GM23248 (cell line): ENCODE data around the gene CAMTA1. TPM values are rescaled to one million over a fixed set of nuclear protein-coding genes. Genes with fewer than 3 reads are reported as not detected.
A peak's percentile ranks its signal among the peaks of the same experiment; 100 is the strongest.

Source experiments
- DNase-seq: peaks from one replicate; pipeline ENCODE4 v3.0.0-alpha.2; 2015
- H2AFZ ChIP-seq: fragments of 200-600 bp; sonication (generic); 2 replicates; pipeline ENCODE4 v1.6.1; 2016; ENCODE audit warnings: antibody characterized with exemption
- H3F3A ChIP-seq: fragments of 200-600 bp; sonication (generic); 2 replicates; pipeline ENCODE4 v1.6.1; 2016; ENCODE audit warnings: mild to moderate bottlenecking, antibody characterized with exemption, mixed run types; ENCODE audit not compliant: insufficient read depth
- H3K27ac ChIP-seq: fragments of 200-600 bp; sonication (generic); 2 replicates; pipeline ENCODE4 v1.5.1; 2016; ENCODE audit warnings: mild to moderate bottlenecking
- H3K27me3 ChIP-seq: fragments of 200-600 bp; sonication (generic); replicated peaks from 2 replicates; pipeline ENCODE4 v1.6.1; 2016; ENCODE audit warnings: mild to moderate bottlenecking; ENCODE audit not compliant: insufficient read depth
- H3K36me3 ChIP-seq: fragments of 200-600 bp; sonication (generic); 2 replicates; pipeline ENCODE4 v1.6.1; 2016; ENCODE audit warnings: low read depth, mild to moderate bottlenecking
- H3K4me1 ChIP-seq: fragments of 200-600 bp; sonication (generic); 2 replicates; pipeline ENCODE4 v1.6.1; 2016; ENCODE audit warnings: mild to moderate bottlenecking; ENCODE audit not compliant: insufficient read depth
- H3K4me2 ChIP-seq: fragments of 200-600 bp; sonication (generic); one replicate; pipeline ENCODE4 v1.6.1; 2016; ENCODE audit warnings: mild to moderate bottlenecking; ENCODE audit not compliant: unreplicated experiment
- H3K4me3 ChIP-seq: fragments of 200-600 bp; sonication (generic); 2 replicates; pipeline ENCODE4 v1.5.1; 2016; ENCODE audit warnings: mild to moderate bottlenecking
- H3K79me2 ChIP-seq: fragments of 200-600 bp; sonication (generic); 2 replicates; pipeline ENCODE4 v1.6.1; 2016; ENCODE audit warnings: mild to moderate bottlenecking; ENCODE audit not compliant: insufficient read depth
- H3K9ac ChIP-seq: fragments of 200-600 bp; sonication (generic); 2 replicates; pipeline ENCODE4 v1.6.1; 2016; ENCODE audit warnings: mild to moderate bottlenecking
- H3K9me2 ChIP-seq: fragments of 200-600 bp; sonication (generic); 2 replicates; pipeline ENCODE4 v1.6.1; 2016; ENCODE audit warnings: mixed run types, mild to moderate bottlenecking, moderate library complexity; ENCODE audit not compliant: insufficient read depth
- H3K9me3 ChIP-seq: fragments of 200-600 bp; sonication (generic); one replicate; pipeline ENCODE4 v1.6.1; 2017; ENCODE audit warnings: low read depth
- H4K20me1 ChIP-seq: fragments of 200-600 bp; sonication (generic); 2 replicates; pipeline ENCODE4 v1.6.0; 2016; ENCODE audit not compliant: insufficient read depth
- EZH2 ChIP-seq: fragments of 200-600 bp; sonication (generic); IDR thresholded peaks from 2 replicates; pipeline ENCODE4 v1.6.1; 2018; ENCODE audit warnings: antibody characterized with exemption, mild to moderate bottlenecking; ENCODE audit not compliant: insufficient read depth, poor library complexity, severe bottlenecking
- EZH2phosphoT487 ChIP-seq: fragments of 200-600 bp; sonication (generic); IDR thresholded peaks from 2 replicates; pipeline ENCODE4 v1.6.1; 2018; ENCODE audit warnings: antibody characterized with exemption, moderate library complexity, mild to moderate bottlenecking, low read depth; ENCODE audit not compliant: insufficient read depth
- WGBS, 2 experiments: methylation state at CpG; one replicate each; pipeline ENCODE4 v1.1.6; 2015 to 2017; ENCODE audit warnings: low lambda C conversion rate in 2 of 2, low coverage in 1 of 2; ENCODE audit errors: missing lambda C conversion rate in 2 of 2; 5-methylcytosine and 5-hydroxymethylcytosine counted together
- in situ Hi-C: fragments of 300-500 bp; cut with MboI; formaldehyde crosslinking; loops from 2 replicates; pipeline ENCODE4 v1.15.0; 2020
- polyA plus RNA-seq: library from polyadenylated mRNA; unstranded; fragments of >200 nt; fragmentation: Nextera tagmentation; extraction: Ambion mirVana; gene quantifications from 2 replicates; pipeline ENCODE4 v1.2.1, GENCODE V29; 2016
- total RNA-seq: library from RNA; depleted of rRNA; stranded (reverse); fragments of >200 nt; shearing (Covaris generic); gene quantifications from 2 replicates; pipeline ENCODE4 v1.2.3, GENCODE V29; 2014

The CAMTA1 gene
- total and polyA plus RNA-seq, 2 experiments from 2014 or later: 50.1 to 165 TPM

DNA sequence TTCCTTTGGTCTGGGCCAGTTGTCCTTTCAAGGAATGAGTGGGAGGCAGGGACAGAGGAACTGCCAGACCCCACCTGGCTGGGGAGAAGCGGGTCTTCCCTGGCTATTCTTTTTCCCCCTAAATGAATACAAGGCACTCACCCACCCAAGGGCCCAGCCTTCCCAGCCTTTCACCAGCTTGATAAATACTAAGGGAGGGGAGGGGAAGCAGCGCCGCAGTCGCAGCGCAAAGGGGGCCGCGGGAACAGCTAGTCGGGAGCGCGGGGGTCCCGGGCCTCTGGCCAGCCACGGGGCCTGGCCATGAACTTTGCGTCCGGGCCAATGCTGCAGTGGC is 894.6 kb downstream of the CAMTA1 start:
- Histone ChIP-seq H3K9ac (peak overlapping the region; percentile 49; the same call in 1 of the 2 replicates), H2AFZ (peak overlapping the region; percentile 86), H3K4me1 (no peaks in the 10 kb centered on the region), H3K36me3 (no peaks in the 10 kb centered on the region), H3K4me2 (peak overlapping the region; percentile 59), H3K27ac (no peak overlapping the region), H3F3A (no peaks in the 10 kb centered on the region), H3K4me3 (peak overlapping the region; percentile 80), H3K9me2 (no peaks in the 10 kb centered on the region), H4K20me1 (no peaks in the 10 kb centered on the region), H3K79me2 (no peaks in the 10 kb centered on the region), H3K27me3 (peaks cover 15% of the 10 kb centered on the region; the same call in 1 of the 2 replicates), H3K9me3 (no peaks in the 10 kb centered on the region)
- in situ Hi-C loops: no loop called here
- WGBS, 2 experiments: 5 to 8% methylated on average over 10 to 14 of the region's 14 CpGs
- TF ChIP-seq EZH2 (no peak), EZH2phosphoT487 (no peak)
- DNase-seq: no peak

DNA sequence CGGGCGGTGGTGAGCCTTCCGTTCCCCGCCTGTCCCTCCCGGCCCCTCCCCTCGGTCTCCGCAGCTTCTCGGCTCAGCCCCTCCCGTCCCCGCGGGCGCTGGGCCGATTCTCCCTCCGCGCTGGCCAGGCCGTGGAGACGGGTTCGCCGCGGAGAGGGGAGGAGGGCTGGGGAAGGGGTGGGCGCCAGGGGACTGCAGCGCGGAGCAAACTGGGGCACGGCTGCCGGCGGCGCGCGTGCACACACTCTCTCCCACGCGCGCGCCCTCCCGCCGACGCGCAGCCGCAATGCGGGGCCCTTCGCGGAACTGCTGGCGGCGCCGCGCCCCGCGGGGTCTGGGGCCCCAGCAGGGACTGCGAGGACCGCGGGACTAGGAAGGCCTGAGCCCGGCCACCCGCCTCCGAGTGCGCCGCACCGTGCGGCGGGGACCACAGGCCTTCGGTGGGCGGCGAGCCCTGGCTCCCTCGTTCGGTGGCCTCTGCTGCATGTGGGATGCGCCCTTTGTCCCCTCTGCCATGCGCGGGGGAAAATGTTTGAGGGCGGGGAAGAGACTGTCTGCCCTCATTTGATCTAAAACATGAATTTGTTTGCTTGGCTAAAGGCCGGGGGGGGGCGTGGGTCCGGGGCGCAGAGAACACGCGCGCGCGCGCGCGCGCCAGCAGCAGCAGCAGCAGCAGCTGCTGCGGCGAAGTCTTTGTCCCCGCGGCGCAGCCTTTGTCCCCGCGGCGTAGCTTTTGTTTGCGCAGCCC is 895.1 kb downstream of the CAMTA1 start:
- 1 to 3% methylated on average over 29 to 58 of the region's 89 CpGs for WGBS, 2 experiments
- Histone ChIP-seq H3K9ac (peak overlapping the region; percentile 49; the same call in 1 of the 2 replicates), H3K4me1 (no peaks in the 10 kb centered on the region), H3K79me2 (no peaks in the 10 kb centered on the region), H3K4me2 (peak overlapping the region; percentile 59), H3K4me3 (peak overlapping the region; percentile 80), H3K36me3 (no peaks in the 10 kb centered on the region), H3K27me3 (peaks cover 15% of the 10 kb centered on the region; the same call in 1 of the 2 replicates), H4K20me1 (no peaks in the 10 kb centered on the region), H3K9me3 (no peaks in the 10 kb centered on the region), H3K9me2 (no peaks in the 10 kb centered on the region), H3K27ac (no peak overlapping the region), H3F3A (no peaks in the 10 kb centered on the region), H2AFZ (peak overlapping the region; percentile 86)
- DNase-seq: peak; percentile 53
- in situ Hi-C loops: no loop called here
- no peak for TF ChIP-seq EZH2phosphoT487
- TF ChIP-seq EZH2: no peak

DNA sequence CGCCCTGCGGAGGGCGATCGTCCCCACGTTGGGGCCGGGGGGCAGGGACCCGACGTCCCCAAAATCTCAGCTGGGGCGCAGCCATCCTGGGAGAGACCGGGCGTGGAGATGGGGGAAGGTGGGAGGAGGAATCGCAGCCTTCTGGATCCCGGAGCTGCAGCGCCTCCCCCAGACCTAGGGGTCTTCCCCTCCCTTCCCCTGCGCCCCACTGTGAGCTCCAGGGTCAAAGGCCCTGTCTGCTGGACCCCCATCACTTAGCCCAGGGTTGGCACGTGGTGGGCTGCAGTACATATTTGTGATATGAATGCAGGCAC is 895.7 kb downstream of the CAMTA1 start:
- no peak overlapping the region for H3K27ac ChIP-seq
- no peaks in the 10 kb centered on the region for H3F3A ChIP-seq
- WGBS, 2 experiments: 2 to 8% methylated on average over 11 to 15 of the region's 16 CpGs
- peaks cover 17% of the 10 kb centered on the region for H3K27me3 ChIP-seq
- H3K9me3 ChIP-seq: no peaks in the 10 kb centered on the region
- H3K4me3 ChIP-seq: peak overlapping the region; percentile 80
- no peaks in the 10 kb centered on the region for H4K20me1 ChIP-seq
- H2AFZ ChIP-seq: peak overlapping the region; percentile 86
- H3K79me2 ChIP-seq: no peaks in the 10 kb centered on the region
- H3K36me3 ChIP-seq: no peaks in the 10 kb centered on the region
- no peaks in the 10 kb centered on the region for H3K4me1 ChIP-seq
- peak overlapping the region; percentile 59 for H3K4me2 ChIP-seq
- in situ Hi-C loops: no loop called here
- TF ChIP-seq EZH2 (no peak), EZH2phosphoT487 (no peak)
- DNase-seq: no peak
- H3K9me2 ChIP-seq: no peaks in the 10 kb centered on the region
- peak overlapping the region; percentile 49; the same call in 1 of the 2 replicates for H3K9ac ChIP-seq

DNA sequence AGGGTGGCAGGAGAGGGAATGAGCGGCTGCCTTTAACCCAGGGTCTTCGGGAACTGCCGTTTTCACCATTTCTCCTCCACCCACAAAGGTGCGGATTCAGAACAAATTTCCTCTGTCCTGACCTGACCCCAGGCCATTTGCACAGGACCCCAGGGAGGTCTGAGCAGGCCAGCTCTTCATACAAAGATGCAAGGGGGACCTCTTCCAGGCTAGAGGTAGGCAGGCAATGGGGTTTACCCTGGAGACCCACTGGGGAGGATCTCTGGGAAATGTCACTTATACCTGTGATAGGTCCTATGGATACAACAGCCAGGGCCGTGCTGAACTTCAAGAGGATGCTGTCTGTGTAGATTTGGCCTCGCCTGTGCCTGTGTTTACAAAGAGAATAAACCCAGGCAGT is 896.1 kb downstream of the CAMTA1 start:
- Histone ChIP-seq H3K4me2 (no peak overlapping the region), H2AFZ (no peak overlapping the region)
- no peak for TF ChIP-seq EZH2
- no peak for TF ChIP-seq EZH2phosphoT487

More for the DNA sequence above, 896.1 kb downstream of the CAMTA1 start:
- Histone ChIP-seq H3K9me3 (no peaks in the 10 kb centered on the region), H3K4me1 (no peaks in the 10 kb centered on the region), H4K20me1 (no peaks in the 10 kb centered on the region), H3K79me2 (no peaks in the 10 kb centered on the region), H3F3A (no peaks in the 10 kb centered on the region), H3K9ac (no peak overlapping the region), H3K27me3 (peaks cover 18% of the 10 kb centered on the region), H3K4me3 (no peak overlapping the region), H3K9me2 (no peaks in the 10 kb centered on the region), H3K27ac (no peak overlapping the region), H3K36me3 (no peaks in the 10 kb centered on the region)
- no peak for DNase-seq
- in situ Hi-C loops: no loop called here
- 84 to 89% methylated on average over 6 of the region's 6 CpGs for WGBS, 2 experiments
